LNCAP (cell line): ENCODE measurements around the gene MIR17HG.

Source experiments
- CTCF ChIP-seq: fragments of 450-650 bp; IDR thresholded peaks from 2 replicates; pipeline ENCODE4 v1.5.1; 2017; ENCODE audit warnings: mild to moderate bottlenecking

Gene MIR17HG

GRCh38 chr13:91308299-91308698 lies 39.2 kb upstream of the MIR17HG start:
- TF ChIP-seq CTCF, result peak; percentile 28; the same call in 1 of the 2 replicates

- TF ChIP-seq CTCF, result no peak
These were observed 36.0 kb upstream of the MIR17HG start for GRCh38 chr13:91311491-91311890.

GRCh38 chr13:91312324-91312723 lies 35.2 kb upstream of the MIR17HG start:
- TF ChIP-seq CTCF, result no peak

GRCh38 chr13:91313103-91313502 lies 34.4 kb upstream of the MIR17HG start:
- peak; percentile 44 for TF ChIP-seq CTCF

GRCh38 chr13:91313581-91313980 lies 33.9 kb upstream of the MIR17HG start:
- TF ChIP-seq CTCF, result no peak

GRCh38 chr13:91314888-91315287 lies 32.6 kb upstream of the MIR17HG start:
- TF ChIP-seq CTCF, result no peak

DNA sequence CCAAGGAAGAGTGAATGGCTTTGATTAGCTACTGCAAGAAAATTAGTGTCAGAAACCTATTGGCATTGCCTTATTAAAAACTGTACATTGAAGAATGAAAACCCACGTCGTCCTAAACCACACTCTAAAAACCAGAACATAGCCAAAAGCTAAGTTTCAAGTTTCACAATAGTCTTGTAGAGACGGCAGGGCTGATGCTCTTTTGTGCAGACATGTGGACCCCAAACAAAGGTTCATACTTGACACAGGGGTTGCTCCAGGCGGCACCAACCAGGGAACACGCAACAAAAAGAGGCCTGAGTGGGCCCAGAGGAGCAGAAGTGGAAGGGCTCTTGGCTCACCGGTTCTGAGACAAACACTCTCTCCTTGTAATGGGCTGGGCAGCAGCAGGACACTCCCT lies 28.6 kb upstream of the MIR17HG start:
- TF ChIP-seq CTCF, result no peak

GRCh38 chr13:91319996-91320395 lies 27.5 kb upstream of the MIR17HG start:
- no peak for TF ChIP-seq CTCF
